ENCODE measurements around the gene AQP4. TPM values are rescaled to one million over a fixed set of nuclear protein-coding genes. Genes with fewer than 3 reads are reported as not detected.

AQP4 gene
- total and polyA plus RNA-seq, 11 donors = 0.33 to 25.0 (median 8.3) TPM; not detected in 1

DNA sequence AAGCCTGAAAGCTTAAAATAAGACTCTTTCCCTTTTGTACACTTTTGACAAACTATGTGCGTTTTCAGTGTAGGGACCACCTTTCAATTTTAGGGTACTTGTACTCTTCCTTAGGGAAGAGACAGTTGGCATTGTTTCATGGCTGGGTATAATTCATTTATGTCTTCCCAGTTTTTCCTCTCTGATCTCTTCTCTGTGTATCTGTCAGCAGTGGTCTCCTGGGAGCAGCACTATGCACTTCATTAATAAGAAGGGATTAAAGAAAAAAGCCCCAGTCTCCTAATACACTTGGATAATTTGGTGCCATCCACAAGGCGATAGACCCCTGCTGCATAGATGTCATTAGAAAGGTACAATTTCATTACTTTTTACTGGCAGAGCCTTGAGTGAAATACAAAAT, 12.1 kb downstream of the AQP4 start:
- Histone ChIP-seq H3K27me3 (peaks cover 0 to 3% (median 0%) of the 10 kb centered on the region in 9 donors), H3K4me1 (no peaks in the 10 kb centered on the region), H3K36me3 (no peaks in the 10 kb centered on the region), H3K4me3 (no peak overlapping the region), H3K9me3 (peaks cover 0 to 3% (median 0%) of the 10 kb centered on the region in 12 donors), H3K27ac (no peak overlapping the region)
- 92 to 94% (median 93%) methylated on average over 2 of the region's 2 CpGs for WGBS, 4 donors
- TF ChIP-seq POLR2A (IDR thresholded peaks at IDR 0.05) = no peak
- TF ChIP-seq, protein P1, sequence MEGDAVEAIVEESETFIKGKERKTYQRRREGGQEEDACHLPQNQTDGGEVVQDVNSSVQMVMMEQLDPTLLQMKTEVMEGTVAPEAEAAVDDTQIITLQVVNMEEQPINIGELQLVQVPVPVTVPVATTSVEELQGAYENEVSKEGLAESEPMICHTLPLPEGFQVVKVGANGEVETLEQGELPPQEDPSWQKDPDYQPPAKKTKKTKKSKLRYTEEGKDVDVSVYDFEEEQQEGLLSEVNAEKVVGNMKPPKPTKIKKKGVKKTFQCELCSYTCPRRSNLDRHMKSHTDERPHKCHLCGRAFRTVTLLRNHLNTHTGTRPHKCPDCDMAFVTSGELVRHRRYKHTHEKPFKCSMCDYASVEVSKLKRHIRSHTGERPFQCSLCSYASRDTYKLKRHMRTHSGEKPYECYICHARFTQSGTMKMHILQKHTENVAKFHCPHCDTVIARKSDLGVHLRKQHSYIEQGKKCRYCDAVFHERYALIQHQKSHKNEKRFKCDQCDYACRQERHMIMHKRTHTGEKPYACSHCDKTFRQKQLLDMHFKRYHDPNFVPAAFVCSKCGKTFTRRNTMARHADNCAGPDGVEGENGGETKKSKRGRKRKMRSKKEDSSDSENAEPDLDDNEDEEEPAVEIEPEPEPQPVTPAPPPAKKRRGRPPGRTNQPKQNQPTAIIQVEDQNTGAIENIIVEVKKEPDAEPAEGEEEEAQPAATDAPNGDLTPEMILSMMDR (IDR thresholded peaks at IDR 0.05) = no peak
- ATAC-seq (no peak), DNase-seq (no peak)
- intact Hi-C loops (cut with DNase I) = no loop called here

DNA sequence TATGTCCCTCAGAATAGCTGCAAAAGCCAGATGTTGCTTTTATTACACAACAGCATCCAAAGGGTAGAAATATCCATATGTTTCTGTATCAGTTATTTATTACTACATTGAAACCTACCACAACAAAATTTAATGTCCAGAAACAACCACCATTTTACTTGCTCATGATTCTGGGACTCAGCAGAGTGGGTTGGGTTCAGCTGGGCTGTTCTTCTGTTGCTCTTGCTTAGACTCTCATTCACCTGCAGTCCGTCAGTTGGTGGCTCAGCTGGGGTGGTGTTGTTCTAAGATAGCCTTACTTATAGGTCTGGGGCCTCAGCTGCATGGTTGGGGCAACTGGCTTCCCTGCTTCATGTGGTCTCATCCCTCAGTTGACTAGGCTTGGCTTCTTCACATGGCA, 21.7 kb downstream of the AQP4 start:
- intact Hi-C loops (cut with DNase I) = no loop called here
- TF ChIP-seq, protein P1 (IDR thresholded peaks at IDR 0.05) = no peak
- no peak for TF ChIP-seq POLR2A (IDR thresholded peaks at IDR 0.05)
- no peak for ATAC-seq

DNA sequence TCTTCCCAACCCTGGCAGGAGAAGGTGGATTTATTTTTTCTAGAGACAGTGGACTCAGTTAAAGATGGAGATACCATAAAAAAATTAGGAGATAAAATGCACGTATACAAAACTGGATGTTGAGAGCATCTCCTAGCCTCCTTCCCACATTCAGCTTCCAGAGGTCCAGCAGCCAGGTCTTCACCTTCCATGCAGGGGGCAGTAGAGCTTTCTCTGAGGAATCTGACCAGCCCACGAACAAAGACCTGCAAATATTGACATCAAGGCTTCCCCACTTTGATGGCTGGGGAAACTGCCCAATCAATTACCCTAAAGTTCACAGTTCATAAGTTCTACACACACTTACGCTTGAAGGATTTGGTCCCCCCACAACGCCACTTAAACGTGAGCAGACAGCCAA, 24.5 kb downstream of the AQP4 start:
- ATAC-seq = no peak
- no peaks in the 10 kb centered on the region for H3K27me3 ChIP-seq
- no peak overlapping the region for H3K27ac ChIP-seq
- H3K9me3 ChIP-seq = peaks cover 0 to 14% (median 0%) of the 10 kb centered on the region in 12 donors
- H3K36me3 ChIP-seq = no peaks in the 10 kb centered on the region
- H3K4me1 ChIP-seq = peaks cover 0 to under 1% (median 0%) of the 10 kb centered on the region in 12 donors
- WGBS, 4 donors = 75 to 80% (median 77%) methylated on average over 5 of the region's 5 CpGs
- DNase-seq = no peak
- intact Hi-C loops (cut with DNase I) = loop anchor here in 1 of 10 donors (2.0 kb wide), 1 partner anchor 34 kb away; no protein-coding TSS in a partner anchor
- H3K4me3 ChIP-seq = no peak overlapping the region
- TF ChIP-seq POLR2A (IDR thresholded peaks at IDR 0.05) = no peak
- TF ChIP-seq, protein P1 (IDR thresholded peaks at IDR 0.05) = no peak

More for the DNA sequence above, 21.7 kb downstream of the AQP4 start:
- no peak overlapping the region for H3K27ac ChIP-seq
- peaks cover 0 to 3% (median 0%) of the 10 kb centered on the region in 12 donors for H3K4me1 ChIP-seq
- H3K36me3 ChIP-seq = no peaks in the 10 kb centered on the region
- peaks cover 0 to 14% (median 0%) of the 10 kb centered on the region in 12 donors for H3K9me3 ChIP-seq
- DNase-seq = no peak
- no peaks in the 10 kb centered on the region for H3K27me3 ChIP-seq
- WGBS, 4 donors = 86 to 90% (median 88%) methylated on average over 1 of the region's 1 CpG
- no peak overlapping the region for H3K4me3 ChIP-seq

DNA sequence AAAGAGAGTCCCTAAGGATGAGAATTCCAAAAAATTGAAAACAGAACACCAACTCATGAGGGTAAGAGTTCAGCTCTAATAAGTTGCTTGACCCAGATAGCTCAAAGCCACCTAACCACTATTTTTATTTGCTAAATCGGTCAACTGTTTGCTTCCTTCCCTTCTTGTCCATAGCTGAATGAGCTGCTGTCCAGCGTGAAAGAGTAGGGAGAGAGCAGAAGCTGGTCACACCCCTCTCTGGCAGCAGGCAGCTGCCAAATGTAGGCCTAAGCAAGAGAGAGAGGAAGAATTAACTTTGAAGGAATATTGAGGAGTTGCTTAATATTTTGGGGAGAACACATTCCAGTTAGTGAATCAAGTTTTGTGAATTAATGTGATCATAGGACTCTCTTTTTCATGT, 25.9 kb downstream of the AQP4 start:
- Histone ChIP-seq H3K4me1 (no peaks in the 10 kb centered on the region), H3K9me3 (peaks cover 0 to 7% (median 0%) of the 10 kb centered on the region in 12 donors), H3K4me3 (no peak overlapping the region), H3K36me3 (no peaks in the 10 kb centered on the region), H3K27me3 (no peaks in the 10 kb centered on the region), H3K27ac (no peak overlapping the region)
- TF ChIP-seq, protein P1 (IDR thresholded peaks at IDR 0.05) = no peak
- no peak for TF ChIP-seq POLR2A (IDR thresholded peaks at IDR 0.05)
- intact Hi-C loops (cut with DNase I) = loop anchor here in 2 of 10 donors (2.0 to 10.0 kb wide), 2 partner anchors 33 to 55 kb away; no protein-coding TSS in a partner anchor
- DNase-seq (no peak), ATAC-seq (no peak)
- 50 to 62% (median 52%) methylated on average over 2 of the region's 2 CpGs for WGBS, 4 donors
